GM20000 (cell line): ENCODE data around the gene VPS52.

Source experiments
- DNase-seq: peaks from one replicate; pipeline ENCODE4 v3.0.0; 2012; ENCODE audit warnings: low spot score
- CTCF ChIP-seq: IDR thresholded peaks from 2 replicates; pipeline ENCODE4 v1.5.1; 2012; ENCODE audit warnings: mild to moderate bottlenecking, control low read depth; ENCODE audit errors: extremely low read depth, missing control alignments

Gene VPS52

DNA sequence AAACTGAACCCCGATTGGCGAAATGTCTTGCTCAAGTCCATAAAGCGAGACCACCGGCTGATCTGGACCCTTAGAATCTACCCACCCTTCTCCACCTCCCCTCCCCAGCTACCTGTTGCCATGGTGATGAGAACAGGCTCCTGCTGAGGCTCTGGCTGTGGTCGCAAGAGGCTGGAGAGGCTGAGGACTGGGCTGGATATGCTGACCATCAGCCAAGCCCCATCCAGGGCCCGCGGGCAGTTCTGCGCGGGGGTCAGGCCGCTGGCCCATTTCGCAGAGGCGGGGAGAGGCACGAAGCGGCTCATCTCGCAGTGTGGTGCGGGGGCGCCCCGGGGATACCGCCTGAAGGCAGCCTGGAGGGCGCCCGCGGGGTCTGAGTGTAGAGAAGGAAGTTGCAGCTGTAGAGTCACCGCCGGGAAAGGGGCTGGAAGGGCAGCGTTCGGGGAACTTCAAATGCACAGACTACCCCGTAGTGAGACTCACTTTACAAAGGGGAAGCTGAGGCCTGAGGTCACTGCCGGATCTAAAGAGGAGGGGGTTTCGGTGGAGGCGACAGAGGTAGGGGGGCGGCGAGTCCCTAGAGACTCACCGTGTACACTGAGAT, 41.5 kb upstream of the VPS52 start:
- peak; percentile 61 for DNase-seq

DNA sequence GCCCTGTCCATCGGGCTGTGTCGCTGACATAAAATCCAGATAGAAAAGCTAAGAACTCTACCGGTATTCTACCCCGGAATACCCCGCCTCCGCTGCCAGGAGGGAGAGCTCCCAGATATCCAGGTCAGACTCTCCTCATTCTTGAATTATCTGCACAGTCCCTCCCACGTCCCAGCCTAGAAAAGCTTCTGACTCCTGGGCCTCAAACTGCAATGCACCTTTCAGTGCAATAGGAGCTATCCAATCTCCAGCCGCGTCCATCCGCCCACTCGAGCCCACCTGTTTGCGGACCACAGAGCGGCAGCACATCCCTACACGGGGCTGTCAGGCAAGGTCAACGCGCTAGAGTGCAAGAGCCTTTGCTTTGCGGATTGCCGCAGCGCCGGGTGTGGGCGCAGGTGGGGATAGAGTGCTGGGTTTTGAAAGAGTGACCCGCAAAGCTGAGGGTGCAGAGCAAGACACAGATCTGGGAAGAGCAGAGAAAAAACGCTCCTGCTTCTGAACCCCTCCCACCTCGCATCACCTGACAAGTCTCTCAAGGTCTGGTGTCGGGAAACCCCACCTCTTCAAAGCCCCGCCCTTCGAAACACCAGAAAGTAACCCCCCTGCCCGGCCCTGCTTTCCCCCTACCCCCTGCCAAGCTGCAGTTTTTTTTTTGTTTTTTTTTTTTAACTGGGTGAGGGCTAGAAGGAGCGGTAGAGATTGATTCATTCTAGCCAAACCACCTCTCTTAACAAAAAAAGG, 40.9 kb upstream of the VPS52 start:
- peak; percentile 89 for DNase-seq
- TF ChIP-seq CTCF, result no peak

More for the DNA sequence above, 41.5 kb upstream of the VPS52 start:
- TF ChIP-seq CTCF, result no peak

DNA sequence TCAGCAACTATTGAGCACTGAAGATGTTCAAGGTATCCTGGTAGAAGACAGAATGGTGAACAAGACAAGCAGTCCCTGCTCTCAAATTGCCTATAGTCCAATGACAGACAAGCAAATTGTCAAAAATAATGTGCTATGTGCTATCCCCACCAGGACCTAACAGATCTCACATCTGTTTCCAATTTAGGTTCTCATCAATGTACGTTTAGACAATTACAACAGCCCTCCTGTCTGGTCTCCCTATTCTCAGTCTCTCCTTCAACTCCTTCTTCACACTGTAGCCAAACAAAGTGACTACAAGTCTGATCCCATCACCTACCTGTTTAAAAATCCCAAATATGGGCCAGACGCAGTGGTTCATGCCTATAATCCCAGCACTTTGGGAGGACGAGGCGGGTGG, 34.7 kb upstream of the VPS52 start:
- TF ChIP-seq CTCF, result no peak
- DNase-seq, result no peak

- no peak for DNase-seq
- TF ChIP-seq CTCF, result no peak
Observed at GRCh38 chr6:33305052-33305451, 33.4 kb upstream of the VPS52 start.

DNA sequence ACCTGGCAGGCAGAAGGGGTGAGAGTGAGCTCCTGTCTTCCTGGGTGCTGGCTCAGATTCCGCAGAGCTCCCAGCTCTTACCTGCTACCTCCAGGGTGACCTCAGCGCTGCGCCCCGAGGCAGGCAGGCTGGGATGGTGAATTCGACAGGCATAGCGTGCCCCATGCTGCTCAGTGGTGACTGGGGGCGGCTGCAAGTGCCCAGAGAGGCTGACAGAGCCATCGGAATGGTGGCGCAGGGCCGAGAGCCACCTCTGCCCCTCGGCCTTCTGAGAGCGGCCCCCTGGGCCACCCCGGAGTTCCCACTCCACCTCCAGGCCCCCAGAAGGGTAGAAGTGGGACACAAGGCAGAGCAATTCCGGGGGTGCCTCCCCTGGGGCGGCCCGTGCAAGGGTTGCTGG, 32.5 kb upstream of the VPS52 start:
- no peak for TF ChIP-seq CTCF
- no peak for DNase-seq

- no peak for TF ChIP-seq CTCF
- no peak for DNase-seq
Observed at GRCh38 chr6:33301877-33302276, 30.2 kb upstream of the VPS52 start.

GRCh38 chr6:33299237-33299944, 27.7 kb upstream of the VPS52 start:
- TF ChIP-seq CTCF, result peak; percentile 46
- peak; percentile 90 for DNase-seq
